ENCODE results near the gene APP.

The APP gene

DNA sequence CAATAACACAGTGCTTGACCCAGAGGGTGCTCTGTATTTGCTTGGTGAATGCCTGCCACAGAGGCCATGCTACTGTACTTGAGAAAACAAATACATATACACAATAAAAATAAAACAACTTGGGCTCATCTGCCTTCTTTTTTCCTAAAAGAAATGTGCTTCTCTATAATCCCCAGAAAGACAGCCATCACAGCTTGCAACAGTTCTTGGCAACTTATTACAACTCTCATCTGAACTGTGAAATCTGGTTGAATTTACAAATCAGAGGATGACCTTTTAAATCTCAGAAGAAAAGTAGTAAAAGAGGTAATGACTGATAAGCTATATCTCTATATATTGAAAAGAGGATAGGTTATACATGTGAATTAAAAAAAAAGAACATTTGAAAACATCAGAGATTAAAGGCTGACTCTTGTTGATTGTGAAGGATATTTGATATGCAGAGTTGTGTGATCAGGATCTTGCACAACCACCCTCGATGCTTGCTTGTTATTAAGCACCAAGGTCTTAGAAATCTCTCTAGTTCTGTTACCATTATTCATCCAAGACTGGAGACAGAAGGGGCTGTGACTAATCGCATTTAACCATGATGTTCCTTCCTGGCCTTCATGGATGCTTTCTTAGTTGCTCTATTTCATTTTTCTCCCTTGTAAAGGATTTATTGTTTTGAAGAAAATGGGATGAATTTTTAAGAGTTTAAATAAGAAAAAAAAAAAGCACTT lies 213.4 kb downstream of the APP start:
- DNase-seq (ENCODE audit: low read depth in 1 of 2, low spot score in 1 of 2): no peak
- Histone ChIP-seq H3K27ac (replicated peaks) (no peak overlapping the region), H3K27me3 (ENCODE audit: insufficient read depth, poor library complexity, severe bottlenecking) (no peaks in the 10 kb centered on the region), H3K4me3 (replicated peaks; ENCODE audit: insufficient read depth, low read length) (no peak overlapping the region)
- TF ChIP-seq, protein P1, sequence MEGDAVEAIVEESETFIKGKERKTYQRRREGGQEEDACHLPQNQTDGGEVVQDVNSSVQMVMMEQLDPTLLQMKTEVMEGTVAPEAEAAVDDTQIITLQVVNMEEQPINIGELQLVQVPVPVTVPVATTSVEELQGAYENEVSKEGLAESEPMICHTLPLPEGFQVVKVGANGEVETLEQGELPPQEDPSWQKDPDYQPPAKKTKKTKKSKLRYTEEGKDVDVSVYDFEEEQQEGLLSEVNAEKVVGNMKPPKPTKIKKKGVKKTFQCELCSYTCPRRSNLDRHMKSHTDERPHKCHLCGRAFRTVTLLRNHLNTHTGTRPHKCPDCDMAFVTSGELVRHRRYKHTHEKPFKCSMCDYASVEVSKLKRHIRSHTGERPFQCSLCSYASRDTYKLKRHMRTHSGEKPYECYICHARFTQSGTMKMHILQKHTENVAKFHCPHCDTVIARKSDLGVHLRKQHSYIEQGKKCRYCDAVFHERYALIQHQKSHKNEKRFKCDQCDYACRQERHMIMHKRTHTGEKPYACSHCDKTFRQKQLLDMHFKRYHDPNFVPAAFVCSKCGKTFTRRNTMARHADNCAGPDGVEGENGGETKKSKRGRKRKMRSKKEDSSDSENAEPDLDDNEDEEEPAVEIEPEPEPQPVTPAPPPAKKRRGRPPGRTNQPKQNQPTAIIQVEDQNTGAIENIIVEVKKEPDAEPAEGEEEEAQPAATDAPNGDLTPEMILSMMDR (IDR thresholded peaks at IDR 0.05; ENCODE audit: insufficient read depth, low read length): no peak
- no peak for TF ChIP-seq SPI1 (IDR thresholded peaks at IDR 0.05; ENCODE audit: borderline replicate concordance, low read depth)

DNA sequence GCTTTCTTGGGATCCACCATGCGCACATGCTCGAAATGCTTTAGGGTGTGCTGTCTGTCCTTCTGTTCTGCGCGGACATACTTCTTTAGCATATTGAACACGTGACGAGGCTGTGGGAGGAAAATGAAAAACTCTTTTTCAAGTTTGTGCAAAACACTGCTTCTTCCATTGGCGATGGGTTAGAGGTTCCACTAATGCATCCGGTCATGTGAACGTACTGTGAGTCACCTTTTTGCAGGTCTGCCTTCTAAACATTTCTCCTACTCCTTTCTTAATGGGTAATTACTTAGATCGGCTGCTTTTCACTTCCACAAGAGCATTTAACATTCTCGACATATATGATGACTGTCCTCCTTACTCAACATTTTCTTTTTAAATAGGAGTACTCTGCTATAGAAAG lies 214.9 kb downstream of the APP start:
- Histone ChIP-seq H3K27me3 (ENCODE audit: insufficient read depth, poor library complexity, severe bottlenecking) (no peaks in the 10 kb centered on the region), H3K27ac (replicated peaks) (no peak overlapping the region), H3K4me3 (replicated peaks; ENCODE audit: insufficient read depth, low read length) (no peak overlapping the region)
- TF ChIP-seq GABPA (IDR thresholded peaks at IDR 0.05; ENCODE audit: low read depth): no peak
- TF ChIP-seq, protein P2, sequence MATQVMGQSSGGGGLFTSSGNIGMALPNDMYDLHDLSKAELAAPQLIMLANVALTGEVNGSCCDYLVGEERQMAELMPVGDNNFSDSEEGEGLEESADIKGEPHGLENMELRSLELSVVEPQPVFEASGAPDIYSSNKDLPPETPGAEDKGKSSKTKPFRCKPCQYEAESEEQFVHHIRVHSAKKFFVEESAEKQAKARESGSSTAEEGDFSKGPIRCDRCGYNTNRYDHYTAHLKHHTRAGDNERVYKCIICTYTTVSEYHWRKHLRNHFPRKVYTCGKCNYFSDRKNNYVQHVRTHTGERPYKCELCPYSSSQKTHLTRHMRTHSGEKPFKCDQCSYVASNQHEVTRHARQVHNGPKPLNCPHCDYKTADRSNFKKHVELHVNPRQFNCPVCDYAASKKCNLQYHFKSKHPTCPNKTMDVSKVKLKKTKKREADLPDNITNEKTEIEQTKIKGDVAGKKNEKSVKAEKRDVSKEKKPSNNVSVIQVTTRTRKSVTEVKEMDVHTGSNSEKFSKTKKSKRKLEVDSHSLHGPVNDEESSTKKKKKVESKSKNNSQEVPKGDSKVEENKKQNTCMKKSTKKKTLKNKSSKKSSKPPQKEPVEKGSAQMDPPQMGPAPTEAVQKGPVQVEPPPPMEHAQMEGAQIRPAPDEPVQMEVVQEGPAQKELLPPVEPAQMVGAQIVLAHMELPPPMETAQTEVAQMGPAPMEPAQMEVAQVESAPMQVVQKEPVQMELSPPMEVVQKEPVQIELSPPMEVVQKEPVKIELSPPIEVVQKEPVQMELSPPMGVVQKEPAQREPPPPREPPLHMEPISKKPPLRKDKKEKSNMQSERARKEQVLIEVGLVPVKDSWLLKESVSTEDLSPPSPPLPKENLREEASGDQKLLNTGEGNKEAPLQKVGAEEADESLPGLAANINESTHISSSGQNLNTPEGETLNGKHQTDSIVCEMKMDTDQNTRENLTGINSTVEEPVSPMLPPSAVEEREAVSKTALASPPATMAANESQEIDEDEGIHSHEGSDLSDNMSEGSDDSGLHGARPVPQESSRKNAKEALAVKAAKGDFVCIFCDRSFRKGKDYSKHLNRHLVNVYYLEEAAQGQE (IDR thresholded peaks at IDR 0.05; ENCODE audit: insufficient replicate concordance, low read depth): no peak
- TF ChIP-seq, protein P1 (IDR thresholded peaks at IDR 0.05; ENCODE audit: insufficient read depth, low read length): no peak
- TF ChIP-seq SPI1 (IDR thresholded peaks at IDR 0.05; ENCODE audit: borderline replicate concordance, low read depth): no peak
- no peak for TF ChIP-seq POLR2AphosphoS5 (IDR thresholded peaks at IDR 0.05; ENCODE audit: low read depth)
- DNase-seq (ENCODE audit: low read depth in 1 of 2, low spot score in 1 of 2): no peak

DNA sequence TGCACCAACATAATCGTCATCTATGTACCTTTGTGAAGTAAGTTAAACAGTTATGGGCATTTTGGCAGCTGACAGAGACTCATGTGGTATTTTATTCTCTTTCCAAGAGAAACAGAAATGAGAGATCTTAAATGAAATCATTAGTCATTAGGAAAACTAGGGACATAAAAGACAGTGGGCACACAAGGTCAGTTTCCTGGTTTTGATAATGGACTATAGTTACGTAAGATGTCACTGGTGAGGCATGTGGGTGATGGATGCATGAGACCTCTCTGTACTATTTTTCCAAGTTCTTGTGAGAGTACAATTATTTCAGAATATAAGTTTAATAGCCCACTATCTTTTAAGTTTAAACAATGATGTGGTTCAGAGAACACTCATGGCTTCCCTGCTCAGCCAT lies 216.9 kb downstream of the APP start:
- DNase-seq (ENCODE audit: low read depth in 1 of 2, low spot score in 1 of 2): no peak
- H3K27ac ChIP-seq (replicated peaks): no peak overlapping the region
- H3K4me3 ChIP-seq (replicated peaks; ENCODE audit: insufficient read depth, low read length): no peak overlapping the region
- TF ChIP-seq, protein P2 (IDR thresholded peaks at IDR 0.05; ENCODE audit: insufficient replicate concordance, low read depth): no peak
- TF ChIP-seq, protein P1 (IDR thresholded peaks at IDR 0.05; ENCODE audit: insufficient read depth, low read length): no peak
- TF ChIP-seq SPI1 (IDR thresholded peaks at IDR 0.05; ENCODE audit: borderline replicate concordance, low read depth) (no peak), POLR2AphosphoS5 (IDR thresholded peaks at IDR 0.05; ENCODE audit: low read depth) (no peak), GABPA (IDR thresholded peaks at IDR 0.05; ENCODE audit: low read depth) (no peak)
- no peaks in the 10 kb centered on the region for H3K27me3 ChIP-seq (ENCODE audit: insufficient read depth, poor library complexity, severe bottlenecking)

DNA sequence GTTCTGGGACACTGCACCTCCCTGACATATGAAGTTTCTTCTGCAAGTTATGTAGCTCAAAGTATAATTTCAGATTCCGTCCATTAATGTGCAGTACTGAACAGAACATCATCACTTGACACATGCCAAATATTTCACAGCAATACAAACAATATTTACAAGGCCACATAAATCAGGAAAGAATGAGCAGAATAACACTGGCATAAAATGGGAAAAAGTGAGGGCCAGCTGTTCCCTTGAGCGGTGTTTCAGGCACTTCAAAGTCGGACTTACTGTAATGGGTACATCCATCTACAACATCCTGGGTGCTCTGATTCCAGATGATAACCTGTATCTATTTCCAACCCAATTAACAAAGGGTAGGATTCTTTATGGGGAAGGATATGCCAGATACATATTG lies 217.4 kb downstream of the APP start:
- TF ChIP-seq POLR2AphosphoS5 (IDR thresholded peaks at IDR 0.05; ENCODE audit: low read depth) (no peak), GABPA (IDR thresholded peaks at IDR 0.05; ENCODE audit: low read depth) (no peak), SPI1 (IDR thresholded peaks at IDR 0.05; ENCODE audit: borderline replicate concordance, low read depth) (no peak)
- TF ChIP-seq, protein P1 (IDR thresholded peaks at IDR 0.05; ENCODE audit: insufficient read depth, low read length): no peak
- TF ChIP-seq, protein P2 (IDR thresholded peaks at IDR 0.05; ENCODE audit: insufficient replicate concordance, low read depth): no peak
- H3K27me3 ChIP-seq (ENCODE audit: insufficient read depth, poor library complexity, severe bottlenecking): no peaks in the 10 kb centered on the region
- H3K27ac ChIP-seq (replicated peaks): no peak overlapping the region
- DNase-seq (ENCODE audit: low read depth in 1 of 2, low spot score in 1 of 2): no peak
- no peak overlapping the region for H3K4me3 ChIP-seq (replicated peaks; ENCODE audit: insufficient read depth, low read length)
